HUES48 (cell line): Measurements from ENCODE around the gene CYTH2.
A peak's percentile ranks its signal among the peaks of the same experiment; 100 is the strongest.

Experiments used
- H3K27ac ChIP-seq: one replicate; pipeline ENCODE4 v1.7.0; 2013; ENCODE audit warnings: low read depth, low read length, inconsistent platforms
- H3K27me3 ChIP-seq: 2 replicates; pipeline ENCODE4 v1.6.1; 2013; ENCODE audit warnings: mild to moderate bottlenecking, low read length; ENCODE audit not compliant: control insufficient read depth, insufficient read depth
- H3K36me3 ChIP-seq: 2 replicates; pipeline ENCODE4 v1.6.1; 2013; ENCODE audit warnings: low read length; ENCODE audit not compliant: control insufficient read depth, insufficient read depth
- H3K4me1 ChIP-seq: 2 replicates; pipeline ENCODE4 v1.6.1; 2013; ENCODE audit warnings: mild to moderate bottlenecking, low read length; ENCODE audit not compliant: control insufficient read depth, insufficient read depth
- H3K4me3 ChIP-seq: 2 replicates; pipeline ENCODE4 v1.5.1; 2013; ENCODE audit warnings: mild to moderate bottlenecking, low read depth, low read length
- H3K9ac ChIP-seq: 2 replicates; pipeline ENCODE4 v1.6.1; 2013; ENCODE audit warnings: mild to moderate bottlenecking, low read depth, low read length, moderate library complexity
- H3K9me3 ChIP-seq: 2 replicates; pipeline ENCODE4 v1.6.1; 2013; ENCODE audit warnings: low read length; ENCODE audit not compliant: control insufficient read depth, insufficient read depth

CYTH2 gene

GRCh38 chr19:48454150-48454730 lies 14.9 kb upstream of the CYTH2 start:
- Histone ChIP-seq H3K9ac (no peak overlapping the region), H3K4me3 (no peak overlapping the region), H3K27me3 (no peaks in the 10 kb centered on the region), H3K9me3 (no peaks in the 10 kb centered on the region), H3K4me1 (no peaks in the 10 kb centered on the region), H3K27ac (no peak overlapping the region), H3K36me3 (peaks cover 77% of the 10 kb centered on the region)

- no peak within 1 kb of the TSS for H3K4me3 ChIP-seq
- peaks cover 66% of the 10 kb centered on the region for H3K36me3 ChIP-seq
- no peaks in the 10 kb centered on the region for H3K27me3 ChIP-seq
- H3K9me3 ChIP-seq, result no peaks in the 10 kb centered on the region
- H3K9ac ChIP-seq, result no peak within 1 kb of the TSS
- no peaks in the 10 kb centered on the region for H3K4me1 ChIP-seq
- H3K27ac ChIP-seq, result no peak within 1 kb of the TSS
Observed at GRCh38 chr19:48455171-48455907, 13.8 kb upstream of the CYTH2 start, which contains the start of gene KCNJ14. KCNJ14 (plus strand) TSS chr19:48455574; CDS start chr19:48461725, 6,151 bp downstream.

DNA sequence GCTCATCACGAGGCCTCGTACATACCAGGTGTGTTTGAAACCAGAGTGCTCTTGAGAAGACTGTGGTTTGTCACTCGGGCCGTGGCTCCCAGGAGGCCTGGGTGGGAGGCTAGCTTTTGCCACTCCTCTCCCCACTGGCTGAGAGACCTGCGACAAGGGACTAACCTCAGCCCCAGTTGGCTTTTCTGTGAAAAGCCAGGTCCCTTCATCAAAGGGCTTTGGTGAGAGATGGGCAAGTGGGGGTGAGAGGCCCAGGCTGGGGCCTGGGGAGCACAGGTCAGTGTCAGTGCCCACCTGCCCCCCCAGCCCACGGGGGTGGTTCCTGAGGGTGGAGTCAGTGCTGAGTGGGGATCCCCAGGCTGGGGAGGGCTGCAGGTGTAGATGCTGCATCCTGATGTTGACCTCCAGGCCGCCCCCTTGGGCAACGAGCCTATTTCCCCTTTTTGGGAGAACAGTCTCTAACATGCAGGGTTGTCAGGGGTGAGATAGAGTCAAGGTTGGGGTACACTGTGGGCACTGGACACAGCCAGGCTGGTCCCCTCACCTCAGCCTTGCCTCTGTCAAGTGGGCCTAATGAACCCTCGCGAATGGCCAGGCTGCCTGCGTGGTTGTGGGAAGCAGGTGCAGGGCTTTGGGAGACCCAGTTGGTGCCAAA lies 13.1 kb upstream of the CYTH2 start:
- no peaks in the 10 kb centered on the region for H3K27me3 ChIP-seq
- no peaks in the 10 kb centered on the region for H3K9me3 ChIP-seq
- H3K36me3 ChIP-seq, result peaks cover 62% of the 10 kb centered on the region
- H3K9ac ChIP-seq, result no peak overlapping the region
- no peaks in the 10 kb centered on the region for H3K4me1 ChIP-seq
- H3K27ac ChIP-seq, result no peak overlapping the region
- H3K4me3 ChIP-seq, result no peak overlapping the region

GRCh38 chr19:48456864-48457263 lies 12.3 kb upstream of the CYTH2 start:
- no peaks in the 10 kb centered on the region for H3K9me3 ChIP-seq
- no peak overlapping the region for H3K4me3 ChIP-seq
- no peaks in the 10 kb centered on the region for H3K27me3 ChIP-seq
- peaks cover 54% of the 10 kb centered on the region for H3K36me3 ChIP-seq
- no peak overlapping the region for H3K9ac ChIP-seq
- no peak overlapping the region for H3K27ac ChIP-seq
- H3K4me1 ChIP-seq, result no peaks in the 10 kb centered on the region

DNA sequence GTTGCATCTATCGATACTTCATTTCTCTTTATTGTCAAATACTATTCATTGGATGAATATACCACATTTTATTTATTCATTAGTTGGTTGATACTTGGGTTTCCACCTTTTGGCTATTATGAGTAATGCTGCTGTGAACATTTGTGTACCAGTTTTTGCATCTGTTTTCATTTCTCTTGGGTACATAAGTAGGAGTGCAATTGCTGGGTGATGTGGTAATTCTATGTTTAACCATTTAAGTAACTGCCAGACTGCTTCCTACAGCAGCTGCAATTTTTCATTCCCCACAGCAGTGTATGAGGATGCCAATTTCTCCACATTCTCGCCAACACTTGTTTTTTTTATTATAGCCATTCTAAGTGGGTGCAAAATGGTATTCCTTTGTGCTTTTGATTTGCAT lies 11.2 kb upstream of the CYTH2 start:
- peaks cover 44% of the 10 kb centered on the region for H3K36me3 ChIP-seq
- H3K27ac ChIP-seq, result no peak overlapping the region
- no peaks in the 10 kb centered on the region for H3K4me1 ChIP-seq
- no peaks in the 10 kb centered on the region for H3K9me3 ChIP-seq
- H3K4me3 ChIP-seq, result no peak overlapping the region
- no peak overlapping the region for H3K9ac ChIP-seq
- no peaks in the 10 kb centered on the region for H3K27me3 ChIP-seq

GRCh38 chr19:48461651-48461981 lies 7.6 kb upstream of the CYTH2 start:
- Histone ChIP-seq H3K27ac (no peak overlapping the region), H3K36me3 (peaks cover 12% of the 10 kb centered on the region), H3K9me3 (no peaks in the 10 kb centered on the region), H3K27me3 (no peaks in the 10 kb centered on the region), H3K4me1 (no peaks in the 10 kb centered on the region), H3K4me3 (no peak overlapping the region), H3K9ac (no peak overlapping the region)

DNA sequence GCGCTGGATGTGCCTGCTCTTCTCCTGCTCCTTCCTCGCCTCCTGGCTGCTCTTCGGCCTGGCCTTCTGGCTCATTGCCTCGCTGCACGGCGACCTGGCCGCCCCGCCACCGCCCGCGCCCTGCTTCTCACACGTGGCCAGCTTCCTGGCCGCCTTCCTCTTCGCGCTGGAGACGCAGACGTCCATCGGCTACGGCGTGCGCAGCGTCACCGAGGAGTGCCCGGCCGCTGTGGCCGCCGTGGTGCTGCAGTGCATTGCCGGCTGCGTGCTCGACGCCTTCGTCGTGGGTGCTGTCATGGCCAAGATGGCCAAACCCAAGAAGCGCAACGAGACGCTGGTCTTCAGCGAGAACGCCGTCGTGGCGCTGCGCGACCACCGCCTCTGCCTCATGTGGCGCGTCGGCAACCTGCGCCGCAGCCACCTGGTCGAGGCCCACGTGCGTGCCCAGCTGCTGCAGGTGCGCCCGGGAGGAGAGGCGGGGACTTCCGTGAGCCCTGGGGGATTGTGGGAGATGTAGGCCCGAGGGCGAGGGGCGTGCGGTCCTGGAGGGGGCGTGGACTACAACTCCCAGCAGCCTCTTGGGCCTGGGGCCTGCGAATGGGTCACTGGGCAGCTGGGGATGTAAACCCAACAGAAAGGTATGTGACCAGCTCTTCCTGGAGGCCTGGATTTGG lies 7.0 kb upstream of the CYTH2 start:
- Histone ChIP-seq H3K27ac (no peak overlapping the region), H3K4me1 (no peaks in the 10 kb centered on the region), H3K9me3 (no peaks in the 10 kb centered on the region), H3K9ac (no peak overlapping the region), H3K27me3 (no peaks in the 10 kb centered on the region), H3K36me3 (peaks cover 7% of the 10 kb centered on the region), H3K4me3 (no peak overlapping the region)

GRCh38 chr19:48465215-48465614 lies 4.0 kb upstream of the CYTH2 start:
- no peak overlapping the region for H3K9ac ChIP-seq

GRCh38 chr19:48466561-48467325 lies 2.4 kb upstream of the CYTH2 start:
- peaks cover 16% of the 10 kb centered on the region for H3K36me3 ChIP-seq
- H3K9me3 ChIP-seq, result no peaks in the 10 kb centered on the region
- no peak overlapping the region for H3K4me3 ChIP-seq
- H3K9ac ChIP-seq, result no peak overlapping the region
- H3K4me1 ChIP-seq, result no peaks in the 10 kb centered on the region
- H3K27me3 ChIP-seq, result no peaks in the 10 kb centered on the region
- no peak overlapping the region for H3K27ac ChIP-seq

More at GRCh38 chr19:48465215-48465614, 4.0 kb upstream of the CYTH2 start:
- no peak overlapping the region for H3K4me3 ChIP-seq
- H3K27ac ChIP-seq, result no peak overlapping the region
- no peaks in the 10 kb centered on the region for H3K9me3 ChIP-seq
- no peaks in the 10 kb centered on the region for H3K4me1 ChIP-seq
- no peaks in the 10 kb centered on the region for H3K27me3 ChIP-seq
- peaks cover 4% of the 10 kb centered on the region; the same call in 1 of the 2 replicates for H3K36me3 ChIP-seq

GRCh38 chr19:48468772-48469288 lies 339 bp upstream of the CYTH2 start:
- peak overlapping the region; percentile 100 for H3K27ac ChIP-seq

More at GRCh38 chr19:48468772-48469288, 339 bp upstream of the CYTH2 start:
- H3K9ac ChIP-seq, result peak overlapping the region; percentile 95
- no peaks in the 10 kb centered on the region for H3K27me3 ChIP-seq
- no peaks in the 10 kb centered on the region for H3K9me3 ChIP-seq
- H3K4me3 ChIP-seq, result peak overlapping the region; percentile 95
- no peaks in the 10 kb centered on the region for H3K4me1 ChIP-seq
- H3K36me3 ChIP-seq, result peaks cover 36% of the 10 kb centered on the region
